NOMO-1 treated with dmso at 0.1 percent for 144 hours (cell line): ENCODE results near the gene TRIM65.
"Not testable (repeated sequence)": the region's sequence is repeated elsewhere in the genome, so short reads cannot be mapped to it uniquely, and the experiment has no call there.

ENCODE experiments used
- DNase-seq: peaks from one replicate; lab custom pipeline; 2025; ENCODE audit not compliant: unreplicated experiment; lab: John Stamatoyannopoulos, UW

TRIM65 gene

GRCh38 chr17:75897160-75898019 lies 639 bp upstream of the TRIM65 start:
- DNase-seq: no peak

- DNase-seq: no peak
Measured at GRCh38 chr17:75895370-75896155, 1.2 kb downstream of the TRIM65 start.

GRCh38 chr17:75894049-75894733 lies 2.6 kb downstream of the TRIM65 start:
- DNase-seq: no peak

- no peak for DNase-seq
Measured at GRCh38 chr17:75893305-75894048, 3.3 kb downstream of the TRIM65 start.

GRCh38 chr17:75892556-75893224 lies 4.1 kb downstream of the TRIM65 start:
- DNase-seq: no peak

- DNase-seq: no peak
Measured at GRCh38 chr17:75891605-75892555, 4.9 kb downstream of the TRIM65 start.

- DNase-seq: no peak
Measured at GRCh38 chr17:75891022-75891604, 5.6 kb downstream of the TRIM65 start.

GRCh38 chr17:75889454-75889853 lies 7.3 kb downstream of the TRIM65 start:
- no peak for DNase-seq

- DNase-seq: no peak
Measured at GRCh38 chr17:75888484-75888883, 8.3 kb downstream of the TRIM65 start.

- DNase-seq: not testable (repeated sequence)
Measured at GRCh38 chr17:75885860-75886259, 10.9 kb downstream of the TRIM65 start.

- no peak for DNase-seq
Measured at GRCh38 chr17:75885431-75885830, 11.3 kb downstream of the TRIM65 start.

GRCh38 chr17:75881678-75882454 lies 14.9 kb downstream of the TRIM65 start:
- DNase-seq: no peak

GRCh38 chr17:75880266-75880665 lies 16.5 kb downstream of the TRIM65 start:
- DNase-seq: no peak

- no peak for DNase-seq
Measured at GRCh38 chr17:75878174-75878998, 18.4 kb downstream of the TRIM65 start, which contains the start of gene TRIM47. TRIM47 (minus strand) TSS chr17:75878581; CDS start chr17:75878548, 33 bp downstream.

GRCh38 chr17:75877752-75878173 lies 19.0 kb downstream of the TRIM65 start:
- peak; percentile 61 for DNase-seq

GRCh38 chr17:75876938-75877751 lies 19.6 kb downstream of the TRIM65 start:
- DNase-seq: no peak
